Measurements from ENCODE around the gene ARHGAP10.

- TF ChIP-seq, protein P1, sequence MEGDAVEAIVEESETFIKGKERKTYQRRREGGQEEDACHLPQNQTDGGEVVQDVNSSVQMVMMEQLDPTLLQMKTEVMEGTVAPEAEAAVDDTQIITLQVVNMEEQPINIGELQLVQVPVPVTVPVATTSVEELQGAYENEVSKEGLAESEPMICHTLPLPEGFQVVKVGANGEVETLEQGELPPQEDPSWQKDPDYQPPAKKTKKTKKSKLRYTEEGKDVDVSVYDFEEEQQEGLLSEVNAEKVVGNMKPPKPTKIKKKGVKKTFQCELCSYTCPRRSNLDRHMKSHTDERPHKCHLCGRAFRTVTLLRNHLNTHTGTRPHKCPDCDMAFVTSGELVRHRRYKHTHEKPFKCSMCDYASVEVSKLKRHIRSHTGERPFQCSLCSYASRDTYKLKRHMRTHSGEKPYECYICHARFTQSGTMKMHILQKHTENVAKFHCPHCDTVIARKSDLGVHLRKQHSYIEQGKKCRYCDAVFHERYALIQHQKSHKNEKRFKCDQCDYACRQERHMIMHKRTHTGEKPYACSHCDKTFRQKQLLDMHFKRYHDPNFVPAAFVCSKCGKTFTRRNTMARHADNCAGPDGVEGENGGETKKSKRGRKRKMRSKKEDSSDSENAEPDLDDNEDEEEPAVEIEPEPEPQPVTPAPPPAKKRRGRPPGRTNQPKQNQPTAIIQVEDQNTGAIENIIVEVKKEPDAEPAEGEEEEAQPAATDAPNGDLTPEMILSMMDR (IDR thresholded peaks at IDR 0.05; ENCODE audit: low read length) = no peak
- no peak for TF ChIP-seq EZH2 (optimal IDR thresholded peaks at IDR 0.05; ENCODE audit: low read depth, low read length)
Observed at GRCh38 chr4:147842573-147842972, 110.7 kb downstream of the ARHGAP10 start.

Measured in MM.1S (cell line).